GM21723 (cell line): ENCODE measurements around the gene EVC.

Experiments
- ATAC-seq: cut with Tn5 transposase; IDR thresholded peaks from one replicate; pipeline ENCODE4 v1.9.1; 2021; ENCODE audit warnings: mild to moderate bottlenecking, moderate library complexity; ENCODE audit not compliant: unreplicated experiment

EVC gene

GRCh38 chr4:5710961-5711478 lies at the start of gene EVC:
EVC (plus strand) TSS chr4:5711201; CDS start chr4:5711381, 180 bp downstream.
- ATAC-seq: no peak

DNA sequence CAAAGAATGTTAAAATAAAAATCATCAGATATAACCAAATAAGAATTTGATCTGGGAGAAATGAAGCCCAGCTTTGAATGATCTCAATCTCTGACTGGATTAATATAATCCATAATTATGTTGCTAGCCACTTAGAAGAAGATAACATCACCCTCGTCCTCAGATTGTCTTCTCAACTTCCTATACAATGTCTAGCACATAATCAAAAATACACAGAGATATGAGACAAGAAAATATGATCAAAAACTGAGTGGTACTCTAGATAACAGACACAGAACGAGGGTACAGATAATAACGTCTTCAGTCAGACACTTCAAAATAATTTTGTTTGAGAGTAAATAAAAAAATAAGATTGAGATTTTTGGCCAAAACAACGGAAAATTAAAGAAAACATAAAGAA lies 49.8 kb upstream of the EVC start:
- ATAC-seq: no peak

- ATAC-seq: no peak
Measured at GRCh38 chr4:5662555-5662954, 48.4 kb upstream of the EVC start.

GRCh38 chr4:5664778-5665177 lies 46.2 kb upstream of the EVC start:
- no peak for ATAC-seq

GRCh38 chr4:5666741-5667140 lies 44.3 kb upstream of the EVC start:
- no peak for ATAC-seq

GRCh38 chr4:5676763-5677162 lies 34.2 kb upstream of the EVC start:
- no peak for ATAC-seq

DNA sequence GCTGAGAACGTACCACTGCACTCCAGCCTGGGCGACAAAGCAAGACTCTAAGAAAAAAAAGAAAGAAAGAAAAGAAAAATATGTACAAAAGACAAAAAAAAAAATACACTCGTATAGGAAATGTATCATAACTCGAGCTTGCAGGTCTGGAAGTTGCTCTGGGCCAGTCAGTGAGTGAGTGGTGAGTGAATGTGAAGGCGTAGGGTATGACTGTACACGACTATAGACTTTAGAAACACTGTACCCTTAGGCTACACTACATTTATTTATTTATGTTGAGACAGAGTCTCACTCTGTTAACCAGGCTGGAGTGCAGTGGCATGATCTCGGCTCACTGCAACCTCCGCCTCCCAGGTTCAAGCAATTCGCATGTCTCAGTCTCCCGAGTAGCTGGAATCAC lies 32.0 kb upstream of the EVC start:
- ATAC-seq: no peak

GRCh38 chr4:5683566-5683965 lies 27.4 kb upstream of the EVC start:
- no peak for ATAC-seq

DNA sequence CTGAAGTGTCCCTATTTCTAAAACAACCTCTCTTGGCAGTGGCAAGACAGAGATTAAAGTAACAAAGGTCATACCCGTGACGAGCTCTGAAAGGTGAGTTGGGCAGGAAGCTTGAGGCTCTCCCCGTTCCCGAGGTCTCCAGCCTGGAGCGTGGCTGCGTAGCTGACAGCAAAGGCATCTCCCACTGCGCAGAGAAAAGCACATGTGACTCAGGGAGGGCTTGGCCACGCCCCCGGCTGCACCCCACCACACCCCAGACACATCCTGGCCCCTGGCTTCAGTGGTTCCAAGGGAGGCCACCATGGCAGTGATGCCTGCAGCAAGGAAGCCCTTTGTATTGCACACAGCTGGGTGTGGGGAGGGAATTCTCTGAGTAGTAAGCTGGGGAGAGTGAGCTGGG lies 25.7 kb upstream of the EVC start:
- ATAC-seq: no peak

- ATAC-seq: no peak
Measured at GRCh38 chr4:5686338-5686737, 24.7 kb upstream of the EVC start.

DNA sequence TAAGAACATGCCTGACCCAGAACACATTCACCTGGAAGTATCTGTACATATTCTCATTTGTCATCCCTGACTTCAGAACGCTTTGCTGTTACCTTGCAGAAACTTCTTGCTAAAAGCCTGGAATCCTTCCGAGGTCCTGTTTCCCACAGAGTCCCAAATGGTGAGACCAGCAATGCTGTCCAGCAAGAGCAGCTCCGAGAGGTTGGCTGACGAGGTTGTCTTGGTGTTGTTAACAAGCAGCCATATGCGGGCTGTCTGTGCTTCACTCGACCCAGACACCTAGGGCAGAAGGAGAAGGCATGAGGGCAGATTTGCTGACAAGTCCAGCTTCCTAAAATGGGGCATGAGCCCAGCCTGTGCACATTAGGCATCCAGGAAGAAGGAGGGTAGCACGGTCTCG lies 21.9 kb upstream of the EVC start:
- no peak for ATAC-seq

DNA sequence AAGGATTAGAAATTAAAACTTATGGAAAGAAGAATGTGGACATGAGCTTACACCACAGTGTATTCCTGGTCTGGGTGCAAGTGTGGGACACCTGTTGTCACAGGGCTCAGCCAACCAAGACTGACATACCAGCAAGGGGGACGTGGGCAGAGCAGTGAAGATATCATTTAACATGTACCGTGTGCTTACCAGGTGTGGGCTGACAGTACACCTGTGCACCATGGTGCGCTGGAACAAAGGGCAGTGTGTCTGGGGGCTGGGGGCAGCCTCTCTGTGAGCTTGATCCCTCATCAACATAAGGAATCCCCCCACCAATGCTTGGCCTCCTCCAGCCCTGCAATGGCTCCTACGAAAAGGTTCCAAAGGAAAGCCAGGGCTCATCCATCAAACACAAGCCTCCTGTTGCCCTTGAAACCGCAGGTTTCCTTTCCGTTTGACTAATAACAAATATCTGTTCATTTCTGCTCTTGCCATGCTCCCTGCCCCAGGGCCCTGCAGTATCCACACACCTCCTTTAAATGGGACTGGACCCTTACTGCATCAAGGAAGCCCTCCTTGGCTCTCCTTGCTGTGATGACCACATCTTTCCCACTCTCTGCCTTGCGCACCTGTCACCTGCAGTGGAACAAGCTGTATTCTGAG lies 19.4 kb upstream of the EVC start:
- ATAC-seq: no peak

- ATAC-seq: no peak
Measured at GRCh38 chr4:5693871-5694270, 17.1 kb upstream of the EVC start.

DNA sequence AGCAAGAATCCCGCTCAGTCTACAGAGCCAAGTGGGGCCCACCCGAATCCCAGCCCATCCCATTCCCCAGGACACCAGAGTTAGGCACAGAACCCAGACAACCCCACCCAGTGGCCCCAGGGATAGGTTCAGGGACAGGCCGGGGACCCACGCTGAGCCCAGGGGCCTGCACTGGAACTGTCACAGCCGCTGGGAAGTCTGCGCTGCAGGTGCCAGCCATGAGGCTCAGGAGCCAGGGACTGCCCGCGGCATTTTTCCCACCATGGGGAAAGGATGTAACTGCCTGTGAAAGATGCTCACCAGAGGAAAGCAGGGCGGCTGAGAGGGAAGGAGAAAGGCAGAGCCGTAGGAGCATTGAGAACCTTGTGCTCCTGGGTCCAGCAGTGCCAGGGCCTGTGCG lies 14.7 kb upstream of the EVC start:
- ATAC-seq: no peak

DNA sequence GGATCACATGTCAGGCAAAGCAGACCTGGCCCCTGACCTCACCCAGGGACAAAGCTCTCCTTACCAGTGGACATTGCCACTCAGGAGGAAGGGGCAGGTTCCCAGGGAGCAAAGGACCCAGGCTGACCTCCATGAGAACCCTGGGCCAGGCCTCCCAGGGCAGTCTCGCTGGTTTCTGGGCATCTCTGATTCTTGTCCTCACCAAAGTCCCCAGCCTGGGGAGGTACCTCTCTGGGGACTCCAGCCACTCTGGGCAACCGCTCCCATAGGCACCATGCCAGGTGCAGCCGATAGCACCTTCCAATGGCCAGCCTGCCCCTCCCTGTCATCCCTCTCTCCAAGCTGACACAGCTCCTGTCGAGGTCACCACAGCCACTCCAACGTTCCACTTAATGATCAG lies 10.5 kb upstream of the EVC start:
- ATAC-seq: no peak

- ATAC-seq: no peak
Measured at GRCh38 chr4:5701971-5702370, 9.0 kb upstream of the EVC start.

DNA sequence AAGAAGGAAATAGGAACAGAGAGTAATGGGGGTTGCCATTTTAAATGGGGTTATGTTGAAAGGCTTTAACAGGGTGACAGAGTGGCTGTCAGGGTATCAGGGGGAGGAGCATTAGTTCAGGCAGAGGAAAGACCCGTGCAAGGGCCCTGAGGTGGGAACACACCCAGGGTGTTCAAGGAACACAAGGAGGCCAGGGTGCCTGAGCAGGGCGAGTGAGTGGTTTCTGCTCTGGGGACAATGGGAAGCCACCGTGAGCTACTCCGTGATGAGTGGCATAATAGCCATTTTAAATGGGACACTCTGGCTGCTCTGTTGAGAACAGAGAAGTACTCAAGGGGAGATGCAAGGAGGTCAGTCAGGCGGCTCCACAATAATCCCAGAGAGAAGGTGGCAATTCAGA lies 7.2 kb upstream of the EVC start:
- ATAC-seq: no peak

DNA sequence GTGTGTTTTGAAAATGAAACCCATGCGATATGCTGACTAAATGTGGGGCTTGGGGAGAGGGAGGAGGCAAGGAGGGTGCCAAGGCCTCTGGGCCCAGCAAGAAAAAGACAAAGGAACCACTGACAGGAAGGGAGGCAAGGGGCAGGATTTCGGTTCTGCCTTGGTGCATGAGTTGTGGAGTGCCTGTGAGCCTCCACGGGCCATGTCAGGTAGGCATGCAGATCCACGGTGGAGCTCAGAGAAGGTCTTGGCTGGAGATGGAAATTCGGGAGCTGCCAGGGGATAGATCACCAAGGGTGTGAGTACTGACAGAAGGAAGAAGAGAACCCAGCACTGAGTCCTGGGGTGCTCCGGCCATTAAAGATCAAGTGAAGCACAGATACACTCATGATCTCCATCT lies 6.7 kb upstream of the EVC start:
- ATAC-seq: no peak

DNA sequence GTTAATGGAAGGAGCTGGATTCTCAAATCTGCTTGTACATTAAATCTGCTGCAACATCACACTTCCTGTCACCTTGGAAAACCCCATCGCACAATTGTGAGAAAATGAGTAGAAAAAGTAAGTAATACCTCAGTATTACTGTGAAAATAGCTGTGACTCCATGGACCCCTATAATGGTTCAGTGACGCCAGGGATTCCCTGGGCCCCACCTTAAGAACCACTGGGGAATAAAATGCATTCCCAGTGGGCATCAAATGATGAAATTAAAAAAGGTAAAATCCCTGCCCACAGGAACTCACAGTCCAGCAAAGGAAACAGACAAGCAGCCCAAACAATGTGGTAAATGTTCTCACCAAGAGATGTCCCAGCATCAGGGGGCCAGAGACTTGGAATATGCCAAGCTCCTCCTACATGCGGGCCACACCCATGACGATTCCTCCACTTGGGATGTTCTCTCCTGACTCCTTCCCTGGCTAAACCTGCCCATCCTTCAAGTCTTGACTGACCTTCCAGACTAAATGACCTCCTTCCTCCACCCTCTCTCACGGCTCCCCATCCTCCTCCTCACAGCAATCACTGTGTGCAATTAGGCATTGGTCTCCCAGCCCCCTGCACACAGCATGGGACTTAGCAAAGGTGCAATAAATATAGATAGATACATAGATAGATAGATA lies 5.2 kb upstream of the EVC start:
- ATAC-seq: no peak

DNA sequence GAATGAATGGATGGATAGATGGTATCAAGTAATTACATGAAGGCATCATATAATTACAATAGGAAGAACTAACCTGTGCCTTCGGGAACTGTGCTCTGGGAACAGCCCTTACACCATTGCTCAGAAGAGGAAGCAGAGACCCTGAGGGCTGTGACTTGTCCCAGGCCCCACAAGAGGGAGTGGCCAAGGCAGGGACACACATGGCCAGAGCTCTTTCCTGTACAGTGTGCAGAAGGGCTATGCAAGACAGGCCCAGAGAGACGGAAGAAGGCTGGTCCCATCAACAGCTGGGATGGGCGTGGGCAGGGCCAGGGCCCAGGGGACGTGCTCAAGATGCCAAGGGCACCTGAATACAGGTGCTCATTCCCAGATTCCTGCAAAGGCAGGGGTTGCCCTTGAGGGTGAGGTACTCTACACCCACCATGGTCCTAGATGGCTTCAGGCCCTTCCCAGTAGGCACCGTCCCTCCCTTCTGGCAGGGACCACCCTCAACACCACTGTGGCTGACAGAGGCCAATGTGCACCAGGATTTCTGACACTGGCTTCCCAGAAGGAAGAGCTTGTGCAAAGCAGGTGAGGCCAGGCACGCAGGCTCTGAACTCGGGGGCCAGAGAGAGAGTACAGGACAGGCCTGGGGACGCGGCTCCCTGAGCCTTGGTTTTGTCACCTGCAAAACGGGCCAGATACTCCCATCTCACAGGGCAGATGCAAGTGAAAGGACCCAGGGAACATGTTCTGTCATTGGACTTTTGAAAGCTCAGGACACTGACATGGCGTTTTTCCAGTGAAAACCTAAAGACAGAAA lies 4.3 kb upstream of the EVC start:
- ATAC-seq: no peak

GRCh38 chr4:5707366-5707765 lies 3.6 kb upstream of the EVC start:
- no peak for ATAC-seq
